GM18499 (cell line): Measurements from ENCODE around the gene NME4.
"Not testable (repeated sequence)": the region's sequence is repeated elsewhere in the genome, so short reads cannot be mapped to it uniquely, and the experiment has no call there.

Experiments used
- ATAC-seq: cut with Tn5 transposase; IDR thresholded peaks from one replicate; pipeline ENCODE4 v1.9.1; 2021; ENCODE audit warnings: moderate number of reproducible peaks; ENCODE audit not compliant: insufficient read depth, unreplicated experiment

Gene NME4

GRCh38 chr16:375927-376816 is 20.8 kb upstream of the NME4 start:
- no peak for ATAC-seq

GRCh38 chr16:376817-377418 is 20.1 kb upstream of the NME4 start:
- no peak for ATAC-seq

GRCh38 chr16:377419-377951 is 19.5 kb upstream of the NME4 start:
- no peak for ATAC-seq

- ATAC-seq, result not testable (repeated sequence)
Measured at GRCh38 chr16:378113-378820, 18.7 kb upstream of the NME4 start.

- ATAC-seq, result no peak
Measured at GRCh38 chr16:378821-379182, 18.2 kb upstream of the NME4 start.

GRCh38 chr16:379183-379960 is 17.6 kb upstream of the NME4 start:
- ATAC-seq, result no peak

GRCh38 chr16:379961-380761 is 16.8 kb upstream of the NME4 start:
- no peak for ATAC-seq

GRCh38 chr16:380762-381011 is 16.3 kb upstream of the NME4 start:
- no peak for ATAC-seq

- no peak for ATAC-seq
Measured at GRCh38 chr16:381012-381788, 15.8 kb upstream of the NME4 start.

GRCh38 chr16:381789-382717 is 14.9 kb upstream of the NME4 start, which contains the start of gene PGAP6:
TSS of gene PGAP6 (minus strand) at chr16:381978. CDS start at chr16:381821, 157 bp downstream.
- ATAC-seq, result no peak

- no peak for ATAC-seq
Measured at GRCh38 chr16:383326-384051, 13.5 kb upstream of the NME4 start.

- no peak for ATAC-seq
Measured at GRCh38 chr16:386641-387156, 10.3 kb upstream of the NME4 start.

- ATAC-seq, result not testable (repeated sequence)
Measured at GRCh38 chr16:387761-388666, 9.0 kb upstream of the NME4 start.

- no peak for ATAC-seq
Measured at GRCh38 chr16:389352-389751, 7.6 kb upstream of the NME4 start.

GRCh38 chr16:391885-392335 is 5.1 kb upstream of the NME4 start:
- ATAC-seq, result no peak
